GM18507 (cell line): ENCODE data around the gene DDX54.
A peak's percentile ranks its signal among the peaks of the same experiment; 100 is the strongest.

Source experiments
- DNase-seq: peaks from one replicate; pipeline ENCODE4 v3.0.0; 2011; ENCODE audit warnings: low read depth; ENCODE audit not compliant: insufficient read length; ENCODE audit errors: extremely low spot score
- FAIRE-seq: peaks from 2 replicates; lab custom pipeline; 2011; peaks lifted over from hg19 to GRCh38; lab: Jason Lieb, UNC

DDX54 gene

GRCh38 chr12:113185180-113186032 lies at the start of gene DDX54, which contains the start of gene RITA1:
TSS of gene DDX54 (minus strand) at chr12:113185478. CDS start at chr12:113185451, 27 bp downstream.
TSS of gene RITA1 (plus strand) at chr12:113185721. CDS start at chr12:113186747, 1,026 bp downstream.
- peak; percentile 76 for FAIRE-seq
- peak; percentile 54 for DNase-seq

GRCh38 chr12:113234483-113234882 lies 49.2 kb upstream of the DDX54 start:
- no peak for DNase-seq
- FAIRE-seq: no peak

GRCh38 chr12:113233967-113234366 lies 48.7 kb upstream of the DDX54 start:
- DNase-seq (no peak), FAIRE-seq (no peak)

GRCh38 chr12:113232840-113233585 lies 47.7 kb upstream of the DDX54 start:
- FAIRE-seq: peak; percentile 95
- DNase-seq: peak; percentile 47

- DNase-seq: no peak
Measured at GRCh38 chr12:113232089-113232839, 47.0 kb upstream of the DDX54 start.

GRCh38 chr12:113231235-113232088 lies 46.2 kb upstream of the DDX54 start:
- FAIRE-seq (no peak), DNase-seq (no peak)

More at GRCh38 chr12:113232089-113232839, 47.0 kb upstream of the DDX54 start:
- no peak for FAIRE-seq

- no peak for FAIRE-seq
- no peak for DNase-seq
Measured at GRCh38 chr12:113230315-113231234, 45.3 kb upstream of the DDX54 start.

- FAIRE-seq (no peak), DNase-seq (no peak)
Measured at GRCh38 chr12:113228394-113229028, 43.2 kb upstream of the DDX54 start.

- FAIRE-seq (no peak), DNase-seq (no peak)
Measured at GRCh38 chr12:113227686-113228391, 42.6 kb upstream of the DDX54 start.

- FAIRE-seq (no peak), DNase-seq (no peak)
Measured at GRCh38 chr12:113226696-113227568, 41.7 kb upstream of the DDX54 start.

- FAIRE-seq (no peak), DNase-seq (no peak)
Measured at GRCh38 chr12:113224955-113225354, 39.7 kb upstream of the DDX54 start.

GRCh38 chr12:113222730-113223531 lies 37.7 kb upstream of the DDX54 start:
- no peak for DNase-seq
- peak; percentile 57 for FAIRE-seq

- DNase-seq (no peak), FAIRE-seq (no peak)
Measured at GRCh38 chr12:113221997-113222729, 36.9 kb upstream of the DDX54 start.

- peak; percentile 99 for FAIRE-seq
- peak; percentile 80 for DNase-seq
Measured at GRCh38 chr12:113221181-113221996, 36.1 kb upstream of the DDX54 start, which contains the start of gene TPCN1. TSS of gene TPCN1 (plus strand) at chr12:113221464. CDS start at chr12:113226853, 5,389 bp downstream.
